ENCODE results near the gene PDGFD. TPM values are rescaled to one million over a fixed set of nuclear protein-coding genes. Genes with fewer than 3 reads are reported as not detected.

The PDGFD gene
- total RNA-seq, 1 donor from 2014 or later = 21.9 TPM

DNA sequence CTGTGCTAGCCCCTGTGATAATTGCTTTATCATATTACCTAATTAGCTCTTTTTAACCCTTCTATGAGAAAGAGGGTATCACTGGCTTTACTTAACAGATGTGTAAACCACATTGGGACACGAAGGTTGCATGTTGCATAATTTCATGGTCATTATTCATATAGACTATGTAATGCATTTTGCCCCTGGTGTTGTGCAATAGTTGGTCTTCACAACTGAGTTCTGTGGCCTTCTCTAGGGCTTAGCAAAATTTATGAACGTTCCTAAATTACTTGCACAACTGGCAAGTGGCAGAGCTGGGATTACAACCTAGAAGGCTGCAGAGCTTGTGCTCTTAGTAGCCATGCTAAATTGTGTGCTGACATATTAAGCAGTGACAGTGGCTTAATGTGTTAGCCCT is 34.6 kb upstream of the PDGFD start:
- no peak for DNase-seq (ENCODE audit: extremely low spot score in 2 of 2)
- Histone ChIP-seq H3K27me3 (no peaks in the 10 kb centered on the region), H3K4me3 (no peak overlapping the region), H3K4me1 (peaks cover 8% of the 10 kb centered on the region), H3K9me3 (no peaks in the 10 kb centered on the region), H3K27ac (no peak overlapping the region), H3K36me3 (no peaks in the 10 kb centered on the region)
- intact Hi-C loops (cut with DNase I) = no loop called here
- TF ChIP-seq POLR2AphosphoS5 (IDR thresholded peaks at IDR 0.05; ENCODE audit: insufficient read depth in 1 of 2, low read depth in 1 of 2) (no peak), POLR2A (IDR thresholded peaks at IDR 0.05) (no peak)
- TF ChIP-seq, protein P1, sequence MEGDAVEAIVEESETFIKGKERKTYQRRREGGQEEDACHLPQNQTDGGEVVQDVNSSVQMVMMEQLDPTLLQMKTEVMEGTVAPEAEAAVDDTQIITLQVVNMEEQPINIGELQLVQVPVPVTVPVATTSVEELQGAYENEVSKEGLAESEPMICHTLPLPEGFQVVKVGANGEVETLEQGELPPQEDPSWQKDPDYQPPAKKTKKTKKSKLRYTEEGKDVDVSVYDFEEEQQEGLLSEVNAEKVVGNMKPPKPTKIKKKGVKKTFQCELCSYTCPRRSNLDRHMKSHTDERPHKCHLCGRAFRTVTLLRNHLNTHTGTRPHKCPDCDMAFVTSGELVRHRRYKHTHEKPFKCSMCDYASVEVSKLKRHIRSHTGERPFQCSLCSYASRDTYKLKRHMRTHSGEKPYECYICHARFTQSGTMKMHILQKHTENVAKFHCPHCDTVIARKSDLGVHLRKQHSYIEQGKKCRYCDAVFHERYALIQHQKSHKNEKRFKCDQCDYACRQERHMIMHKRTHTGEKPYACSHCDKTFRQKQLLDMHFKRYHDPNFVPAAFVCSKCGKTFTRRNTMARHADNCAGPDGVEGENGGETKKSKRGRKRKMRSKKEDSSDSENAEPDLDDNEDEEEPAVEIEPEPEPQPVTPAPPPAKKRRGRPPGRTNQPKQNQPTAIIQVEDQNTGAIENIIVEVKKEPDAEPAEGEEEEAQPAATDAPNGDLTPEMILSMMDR (IDR thresholded peaks at IDR 0.05) = no peak

DNA sequence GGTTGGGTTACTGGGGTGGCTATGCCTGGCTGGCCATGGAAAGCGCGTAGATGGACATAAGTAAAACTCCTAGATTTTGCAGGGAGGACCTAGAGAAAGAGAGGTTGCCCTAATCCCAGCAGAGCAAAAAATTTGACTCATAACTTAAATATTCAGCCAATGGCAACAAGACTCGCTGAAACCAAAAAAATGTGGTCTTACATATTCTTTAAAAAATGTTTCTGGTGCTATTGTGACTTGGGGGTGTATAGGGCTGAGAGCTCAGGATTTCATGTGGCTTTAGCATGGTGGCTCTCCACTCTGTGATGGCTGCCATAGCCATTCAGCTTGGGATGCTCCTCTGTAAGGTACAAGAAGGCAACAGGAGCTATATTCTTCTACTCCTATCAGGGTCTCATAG is 27.2 kb upstream of the PDGFD start:
- intact Hi-C loops (cut with DNase I) = no loop called here
- Histone ChIP-seq H3K27ac (no peak overlapping the region), H3K4me3 (no peak overlapping the region), H3K9me3 (no peaks in the 10 kb centered on the region), H3K36me3 (no peaks in the 10 kb centered on the region), H3K4me1 (no peaks in the 10 kb centered on the region), H3K27me3 (no peaks in the 10 kb centered on the region)
- TF ChIP-seq POLR2A (IDR thresholded peaks at IDR 0.05) (no peak), POLR2AphosphoS5 (IDR thresholded peaks at IDR 0.05; ENCODE audit: insufficient read depth in 1 of 2, low read depth in 1 of 2) (no peak)
- TF ChIP-seq, protein P1 (IDR thresholded peaks at IDR 0.05) = no peak
- DNase-seq (ENCODE audit: extremely low spot score in 2 of 2) = no peak

- Histone ChIP-seq H3K9me3 (no peaks in the 10 kb centered on the region), H3K4me1 (no peaks in the 10 kb centered on the region), H3K27me3 (no peaks in the 10 kb centered on the region), H3K27ac (no peak overlapping the region), H3K4me3 (no peak overlapping the region), H3K36me3 (no peaks in the 10 kb centered on the region)
- TF ChIP-seq POLR2AphosphoS5 (IDR thresholded peaks at IDR 0.05; ENCODE audit: insufficient read depth in 1 of 2, low read depth in 1 of 2) (no peak), POLR2A (IDR thresholded peaks at IDR 0.05) (no peak)
- TF ChIP-seq, protein P1 (IDR thresholded peaks at IDR 0.05) = no peak
- intact Hi-C loops (cut with DNase I) = no loop called here
- DNase-seq (ENCODE audit: extremely low spot score in 2 of 2) = no peak
Measured at GRCh38 chr11:104183593-104183992, 19.6 kb upstream of the PDGFD start.

- Histone ChIP-seq H3K9me3 (no peaks in the 10 kb centered on the region), H3K36me3 (no peaks in the 10 kb centered on the region), H3K27me3 (no peaks in the 10 kb centered on the region), H3K4me1 (no peaks in the 10 kb centered on the region), H3K4me3 (no peak overlapping the region), H3K27ac (no peak overlapping the region)
- intact Hi-C loops (cut with DNase I) = no loop called here
- TF ChIP-seq POLR2A (IDR thresholded peaks at IDR 0.05) (no peak), POLR2AphosphoS5 (IDR thresholded peaks at IDR 0.05; ENCODE audit: insufficient read depth in 1 of 2, low read depth in 1 of 2) (no peak)
- TF ChIP-seq, protein P1 (IDR thresholded peaks at IDR 0.05) = no peak
- no peak for DNase-seq (ENCODE audit: extremely low spot score in 2 of 2)
Measured at GRCh38 chr11:104175769-104176168, 11.8 kb upstream of the PDGFD start.

- intact Hi-C loops (cut with DNase I) = no loop called here
- no peaks in the 10 kb centered on the region for H3K9me3 ChIP-seq
- H3K27me3 ChIP-seq = no peaks in the 10 kb centered on the region
- H3K4me3 ChIP-seq = no peak overlapping the region
- DNase-seq (ENCODE audit: extremely low spot score in 2 of 2) = no peak
- H3K27ac ChIP-seq = no peak overlapping the region
- TF ChIP-seq POLR2A (IDR thresholded peaks at IDR 0.05) = no peak
- TF ChIP-seq POLR2AphosphoS5 (IDR thresholded peaks at IDR 0.05; ENCODE audit: insufficient read depth in 1 of 2, low read depth in 1 of 2) = no peak
- TF ChIP-seq, protein P1 (IDR thresholded peaks at IDR 0.05) = no peak
- no peaks in the 10 kb centered on the region for H3K4me1 ChIP-seq
- H3K36me3 ChIP-seq = no peaks in the 10 kb centered on the region
Measured at GRCh38 chr11:104169091-104169490, 5.1 kb upstream of the PDGFD start.
